Urinary bladder (tissue), 4 donors: ENCODE data around the gene CHAD. TPM values are rescaled to one million over a fixed set of nuclear protein-coding genes. Genes with fewer than 3 reads are reported as not detected.
"Not testable (repeated sequence)": the region's sequence is repeated elsewhere in the genome, so short reads cannot be mapped to it uniquely, and the experiment has no call there.

Source experiments
- DNase-seq: peaks from one replicate; pipeline ENCODE4 v3.0.0-alpha.2; 2015; ENCODE audit errors: extremely low spot score
- H3K27ac ChIP-seq: one replicate; pipeline ENCODE4 v1.5.1; 2013; ENCODE audit warnings: low read depth, mild to moderate bottlenecking, moderate library complexity
- H3K36me3 ChIP-seq: one replicate; pipeline ENCODE4 v1.6.1; 2013; ENCODE audit warnings: mild to moderate bottlenecking, moderate library complexity; ENCODE audit not compliant: insufficient read depth
- H3K4me1 ChIP-seq: one replicate; pipeline ENCODE4 v1.6.1; 2013; ENCODE audit warnings: mild to moderate bottlenecking, moderate library complexity; ENCODE audit not compliant: insufficient read depth
- H3K4me3 ChIP-seq: one replicate; pipeline ENCODE4 v1.5.1; 2013; ENCODE audit warnings: low read depth, low read length
- WGBS: extraction: QIAGEN DNeasy Blood & Tissue Kit; methylation state at CpG from one replicate; pipeline ENCODE4 v1.1.7; 2013; 5-methylcytosine and 5-hydroxymethylcytosine counted together
- polyA plus RNA-seq: library from polyadenylated mRNA; stranded (reverse); fragments of 200-250 nt; gene quantifications from one replicate; pipeline ENCODE4 v1.2.3, GENCODE V29; 2013
- total RNA-seq: library from RNA; depleted of rRNA; stranded (reverse); fragments of >200 nt; gene quantifications from one replicate; pipeline ENCODE4 v1.2.3, GENCODE V29; 2014
- donor health status: healthy with polysubstance abuse.
- donor health status: healthy.

Gene CHAD
- total and polyA plus RNA-seq, 2 donors, result 0.32 TPM; not detected in 1

GRCh38 chr17:50428831-50429424 lies 39.8 kb downstream of the CHAD start:
- H3K4me1 ChIP-seq, result no peaks in the 10 kb centered on the region
- H3K27ac ChIP-seq, result no peak overlapping the region
- no peak overlapping the region for H3K4me3 ChIP-seq
- WGBS, result 83% methylated on average over 7 of the region's 7 CpGs
- DNase-seq, result no peak
- no peaks in the 10 kb centered on the region for H3K36me3 ChIP-seq

- H3K4me3 ChIP-seq, DNase-seq, H3K27ac ChIP-seq, H3K4me1 ChIP-seq, H3K36me3 ChIP-seq: not testable (repeated sequence)
- 89% methylated on average over 6 of the region's 6 CpGs for WGBS
Measured at GRCh38 chr17:50428126-50428525, 40.6 kb downstream of the CHAD start.

- Histone ChIP-seq H3K4me3 (peak overlapping the region; percentile 88), H3K4me1 (no peaks in the 10 kb centered on the region), H3K36me3 (no peaks in the 10 kb centered on the region), H3K27ac (peak overlapping the region; percentile 72)
- 31% methylated on average over 4 of the region's 4 CpGs for WGBS
- DNase-seq, result no peak
Measured at GRCh38 chr17:50426814-50427787, 41.6 kb downstream of the CHAD start.

GRCh38 chr17:50426472-50426782 lies 42.3 kb downstream of the CHAD start:
- Histone ChIP-seq H3K27ac (peak overlapping the region; percentile 84), H3K4me1 (no peaks in the 10 kb centered on the region), H3K36me3 (no peaks in the 10 kb centered on the region), H3K4me3 (peak overlapping the region; percentile 88)
- WGBS, result 2% methylated on average over 7 of the region's 7 CpGs
- DNase-seq, result no peak

- no peaks in the 10 kb centered on the region for H3K4me1 ChIP-seq
- no peaks in the 10 kb centered on the region for H3K36me3 ChIP-seq
- no peak for DNase-seq
- WGBS, result 2% methylated on average over 70 of the region's 70 CpGs
- H3K27ac ChIP-seq, result peak within 1 kb of the TSS; percentile 84
- H3K4me3 ChIP-seq, result peak within 1 kb of the TSS; percentile 88
Measured at GRCh38 chr17:50425682-50426471, 42.8 kb downstream of the CHAD start, which contains the start of gene ACSF2. ACSF2 (plus strand) TSS chr17:50426218; CDS start chr17:50426262, 44 bp downstream.

GRCh38 chr17:50424996-50425681 lies 43.5 kb downstream of the CHAD start:
- H3K36me3 ChIP-seq, result no peaks in the 10 kb centered on the region
- 83% methylated on average over 8 of the region's 8 CpGs for WGBS
- peak overlapping the region; percentile 88 for H3K4me3 ChIP-seq
- no peak for DNase-seq
- peak overlapping the region; percentile 18 for H3K27ac ChIP-seq
- H3K4me1 ChIP-seq, result no peaks in the 10 kb centered on the region

GRCh38 chr17:50424246-50424995 lies 44.3 kb downstream of the CHAD start:
- H3K36me3 ChIP-seq, result no peaks in the 10 kb centered on the region
- H3K4me1 ChIP-seq, result no peaks in the 10 kb centered on the region
- H3K27ac ChIP-seq, result peak overlapping the region; percentile 18
- no peak overlapping the region for H3K4me3 ChIP-seq
- WGBS, result 83% methylated on average over 9 of the region's 9 CpGs
- no peak for DNase-seq

GRCh38 chr17:50423553-50424159 lies 45.0 kb downstream of the CHAD start:
- DNase-seq, result no peak
- WGBS, result 47% methylated on average over 6 of the region's 6 CpGs

GRCh38 chr17:50422738-50423137 lies 45.9 kb downstream of the CHAD start:
- Histone ChIP-seq H3K27ac (no peak overlapping the region), H3K36me3 (no peaks in the 10 kb centered on the region), H3K4me1 (no peaks in the 10 kb centered on the region), H3K4me3 (no peak overlapping the region)
- DNase-seq, result no peak
- WGBS, result 94% methylated on average over 2 of the region's 2 CpGs

More at GRCh38 chr17:50423553-50424159, 45.0 kb downstream of the CHAD start:
- Histone ChIP-seq H3K4me1 (no peaks in the 10 kb centered on the region), H3K4me3 (no peak overlapping the region), H3K36me3 (no peaks in the 10 kb centered on the region), H3K27ac (no peak overlapping the region)

GRCh38 chr17:50421308-50422051 lies 47.2 kb downstream of the CHAD start:
- no peak for DNase-seq
- H3K4me3 ChIP-seq, result no peak overlapping the region
- 48% methylated on average over 3 of the region's 3 CpGs for WGBS
- no peaks in the 10 kb centered on the region for H3K4me1 ChIP-seq
- H3K27ac ChIP-seq, result no peak overlapping the region
- H3K36me3 ChIP-seq, result no peaks in the 10 kb centered on the region

- Histone ChIP-seq H3K4me3 (no peak overlapping the region), H3K27ac (no peak overlapping the region), H3K36me3 (no peaks in the 10 kb centered on the region), H3K4me1 (no peaks in the 10 kb centered on the region)
- WGBS, result 93% methylated on average over 6 of the region's 6 CpGs
- no peak for DNase-seq
Measured at GRCh38 chr17:50420419-50421112, 48.1 kb downstream of the CHAD start.
